ENCODE measurements around the gene PUS7L.
"Not testable (repeated sequence)": the region's sequence is repeated elsewhere in the genome, so short reads cannot be mapped to it uniquely, and the experiment has no call there.

Gene PUS7L

DNA sequence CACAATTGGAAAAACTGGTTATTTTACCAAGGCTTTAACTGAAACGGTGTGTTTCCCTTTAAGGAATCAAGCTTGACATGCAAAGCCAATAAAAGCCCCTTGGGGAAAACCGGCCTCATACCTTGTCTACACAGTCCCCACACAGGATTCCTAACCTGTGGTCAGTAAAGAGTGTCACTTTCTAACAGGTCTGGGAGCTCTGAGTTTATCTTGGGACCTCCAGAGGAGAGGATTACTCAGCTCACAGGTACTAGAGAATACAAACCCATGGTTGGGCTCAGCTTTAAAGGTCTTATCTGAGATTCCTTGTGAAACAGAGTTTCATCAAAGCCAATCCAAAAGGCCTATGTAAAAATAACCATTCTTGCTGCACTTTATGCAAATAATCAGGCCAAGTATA lies 54.8 kb downstream of the PUS7L start:
- H3K4me3 ChIP-seq (ENCODE audit: control insufficient read depth in 1 of 7, extremely low read depth in 1 of 7, insufficient read depth in 4 of 7, low read depth in 2 of 7, low read length in 6 of 7); DNase-seq; H3K27me3 ChIP-seq (replicated peaks in 2 of 5; ENCODE audit: control insufficient read depth in 4 of 5, insufficient read depth in 5 of 5, low read length in 4 of 5); H3K36me3 ChIP-seq (ENCODE audit: control insufficient read depth in 4 of 4, insufficient read depth in 4 of 4, low read length in 3 of 4); CTCF ChIA-PET; H3K27ac ChIP-seq (ENCODE audit: insufficient read depth in 1 of 2, low read depth in 1 of 2, low read length in 2 of 2, poor library complexity in 1 of 2, severe bottlenecking in 2 of 2); H3K4me1 ChIP-seq (ENCODE audit: control extremely low read depth in 1 of 4, control insufficient read depth in 4 of 4, insufficient read depth in 4 of 4, low read length in 3 of 4); POLR2A ChIA-PET: not testable (repeated sequence)
- H3K9me3 ChIP-seq (ENCODE audit: control extremely low read depth in 1 of 5, control insufficient read depth in 4 of 5, insufficient read depth in 2 of 5, low read depth in 1 of 5, low read length in 4 of 5): peaks cover 0 to 10% (median 0%) of the 10 kb centered on the region in 5 experiments
- WGBS (ENCODE audit: insufficient coverage): 100% methylated on average over 2 of the region's 2 CpGs

DNA sequence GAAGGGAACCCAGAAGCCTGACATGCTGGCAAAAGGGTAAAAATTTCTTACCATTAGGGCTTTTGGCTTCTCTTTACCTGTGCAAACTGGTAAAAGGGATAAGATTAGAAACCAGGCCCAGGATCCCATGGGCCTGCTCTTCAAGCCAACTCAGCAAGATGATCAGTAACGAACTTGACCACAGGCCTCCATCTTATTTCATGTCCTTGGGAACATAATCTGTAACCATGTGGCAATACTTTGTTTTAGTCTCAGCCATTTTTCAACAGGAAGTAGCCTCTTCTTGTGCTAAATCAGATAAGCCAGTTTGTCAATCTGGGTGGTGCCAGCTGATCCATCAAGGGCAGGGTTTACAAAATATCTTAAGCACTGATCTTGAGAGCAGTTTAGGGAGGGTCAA lies 57.4 kb downstream of the PUS7L start:
- H3K36me3 ChIP-seq (ENCODE audit: control insufficient read depth in 4 of 4, insufficient read depth in 4 of 4, low read length in 3 of 4); H3K4me3 ChIP-seq (ENCODE audit: control insufficient read depth in 1 of 7, extremely low read depth in 1 of 7, insufficient read depth in 4 of 7, low read depth in 2 of 7, low read length in 6 of 7); H3K9me3 ChIP-seq (ENCODE audit: control extremely low read depth in 1 of 5, control insufficient read depth in 4 of 5, insufficient read depth in 2 of 5, low read depth in 1 of 5, low read length in 4 of 5); POLR2A ChIA-PET; H3K27me3 ChIP-seq (replicated peaks in 2 of 5; ENCODE audit: control insufficient read depth in 4 of 5, insufficient read depth in 5 of 5, low read length in 4 of 5); CTCF ChIA-PET; H3K27ac ChIP-seq (ENCODE audit: insufficient read depth in 1 of 2, low read depth in 1 of 2, low read length in 2 of 2, poor library complexity in 1 of 2, severe bottlenecking in 2 of 2); H3K4me1 ChIP-seq (ENCODE audit: control extremely low read depth in 1 of 4, control insufficient read depth in 4 of 4, insufficient read depth in 4 of 4, low read length in 3 of 4): not testable (repeated sequence)
- 91% methylated on average over 1 of the region's 1 CpG for WGBS (ENCODE audit: insufficient coverage)
- DNase-seq: peak in 1 of 3 donors; percentile 2

DNA sequence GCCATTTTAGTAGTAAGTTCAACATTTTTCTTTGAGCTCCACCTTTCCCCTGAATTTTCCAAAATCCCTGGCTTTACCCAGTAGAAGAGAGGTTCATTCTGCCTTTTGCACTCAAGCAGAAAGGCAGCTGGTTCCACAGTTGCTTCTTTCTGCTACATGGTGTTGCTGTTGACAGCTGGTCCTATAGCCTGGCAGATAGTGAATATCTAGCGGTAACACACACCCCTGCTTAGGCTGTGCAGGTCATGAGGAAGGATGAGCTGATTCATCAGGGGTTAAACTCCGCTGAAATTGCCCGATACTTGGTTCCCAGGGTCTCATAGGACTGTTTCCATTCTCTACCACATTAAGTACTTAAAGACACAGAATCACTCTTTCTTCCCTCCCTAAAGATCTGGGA lies 62.4 kb downstream of the PUS7L start:
- no peak overlapping the region for H3K4me3 ChIP-seq (ENCODE audit: control insufficient read depth in 1 of 7, extremely low read depth in 1 of 7, insufficient read depth in 4 of 7, low read depth in 2 of 7, low read length in 6 of 7)
- no peaks in the 10 kb centered on the region for H3K9me3 ChIP-seq (ENCODE audit: control extremely low read depth in 1 of 5, control insufficient read depth in 4 of 5, insufficient read depth in 2 of 5, low read depth in 1 of 5, low read length in 4 of 5)
- no peaks in the 10 kb centered on the region for H3K36me3 ChIP-seq (ENCODE audit: control insufficient read depth in 4 of 4, insufficient read depth in 4 of 4, low read length in 3 of 4)
- CTCF ChIA-PET: interaction anchor here (0.6 kb wide), 1 partner anchor 1308 kb away, joined by 3 read pairs; no protein-coding TSS in a partner anchor
- H3K27ac ChIP-seq (ENCODE audit: insufficient read depth in 1 of 2, low read depth in 1 of 2, low read length in 2 of 2, poor library complexity in 1 of 2, severe bottlenecking in 2 of 2): no peak overlapping the region
- no peaks in the 10 kb centered on the region for H3K27me3 ChIP-seq (replicated peaks in 2 of 5; ENCODE audit: control insufficient read depth in 4 of 5, insufficient read depth in 5 of 5, low read length in 4 of 5)
- DNase-seq: no peak
- 100% methylated on average over 1 of the region's 3 CpGs for WGBS (ENCODE audit: insufficient coverage)
- peaks cover 0 to 8% (median 4%) of the 10 kb centered on the region in 4 experiments for H3K4me1 ChIP-seq (ENCODE audit: control extremely low read depth in 1 of 4, control insufficient read depth in 4 of 4, insufficient read depth in 4 of 4, low read length in 3 of 4)
- POLR2A ChIA-PET: no interaction called here

DNA sequence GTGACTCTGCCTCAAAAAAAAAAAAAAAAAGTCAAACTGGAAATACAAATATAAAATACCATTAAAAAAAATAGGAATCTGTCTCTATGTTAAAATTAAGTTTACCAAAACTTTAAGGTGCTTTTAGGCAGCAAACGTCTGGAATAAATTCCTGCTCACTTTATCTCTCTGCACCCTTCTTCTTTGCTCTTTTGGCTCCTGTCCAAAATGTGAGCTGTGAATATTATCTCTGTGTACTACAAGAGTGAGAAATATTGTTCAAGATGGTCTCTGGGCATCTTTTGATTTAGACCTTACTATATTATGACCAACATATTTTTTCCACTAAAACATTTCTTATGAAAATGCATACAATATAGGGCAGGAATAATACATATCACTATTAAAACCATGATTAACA lies 63.7 kb downstream of the PUS7L start:
- H3K36me3 ChIP-seq (ENCODE audit: control insufficient read depth in 4 of 4, insufficient read depth in 4 of 4, low read length in 3 of 4): no peaks in the 10 kb centered on the region
- no peak overlapping the region for H3K4me3 ChIP-seq (ENCODE audit: control insufficient read depth in 1 of 7, extremely low read depth in 1 of 7, insufficient read depth in 4 of 7, low read depth in 2 of 7, low read length in 6 of 7)
- no peaks in the 10 kb centered on the region for H3K9me3 ChIP-seq (ENCODE audit: control extremely low read depth in 1 of 5, control insufficient read depth in 4 of 5, insufficient read depth in 2 of 5, low read depth in 1 of 5, low read length in 4 of 5)
- CTCF ChIA-PET: no interaction called here
- POLR2A ChIA-PET: no interaction called here
- no peak overlapping the region for H3K27ac ChIP-seq (ENCODE audit: insufficient read depth in 1 of 2, low read depth in 1 of 2, low read length in 2 of 2, poor library complexity in 1 of 2, severe bottlenecking in 2 of 2)
- DNase-seq: no peak
- 100% methylated on average over 1 of the region's 1 CpG for WGBS (ENCODE audit: insufficient coverage)
- peaks cover 0 to 8% (median 4%) of the 10 kb centered on the region in 4 experiments for H3K4me1 ChIP-seq (ENCODE audit: control extremely low read depth in 1 of 4, control insufficient read depth in 4 of 4, insufficient read depth in 4 of 4, low read length in 3 of 4)
- H3K27me3 ChIP-seq (replicated peaks in 2 of 5; ENCODE audit: control insufficient read depth in 4 of 5, insufficient read depth in 5 of 5, low read length in 4 of 5): no peaks in the 10 kb centered on the region

DNA sequence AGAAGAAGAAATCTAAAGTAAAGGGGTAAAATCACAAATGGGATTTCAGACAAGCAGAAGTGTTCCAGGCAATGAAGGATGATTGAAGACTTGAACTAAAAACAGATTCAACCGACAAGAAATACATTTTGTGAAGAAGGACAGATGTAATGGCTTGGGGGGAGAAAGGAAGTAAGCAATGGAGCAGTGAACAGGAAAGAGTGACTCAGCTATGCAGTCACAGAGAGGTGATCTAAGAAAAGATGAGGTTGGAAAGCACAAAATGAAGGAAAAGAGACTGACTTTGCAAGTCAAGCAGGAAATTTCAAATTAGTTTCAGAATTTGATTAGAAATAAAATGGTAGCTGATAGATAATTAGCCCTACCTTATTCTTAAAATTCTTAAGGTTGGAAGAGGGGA lies 66.5 kb downstream of the PUS7L start:
- peaks cover 0 to 8% (median 4%) of the 10 kb centered on the region in 4 experiments for H3K4me1 ChIP-seq (ENCODE audit: control extremely low read depth in 1 of 4, control insufficient read depth in 4 of 4, insufficient read depth in 4 of 4, low read length in 3 of 4)
- H3K36me3 ChIP-seq (ENCODE audit: control insufficient read depth in 4 of 4, insufficient read depth in 4 of 4, low read length in 3 of 4): no peaks in the 10 kb centered on the region
- H3K27me3 ChIP-seq (replicated peaks in 2 of 5; ENCODE audit: control insufficient read depth in 4 of 5, insufficient read depth in 5 of 5, low read length in 4 of 5): no peaks in the 10 kb centered on the region
- DNase-seq: peak in 2 of 3 donors; percentile 49 to 63
- H3K4me3 ChIP-seq (ENCODE audit: control insufficient read depth in 1 of 7, extremely low read depth in 1 of 7, insufficient read depth in 4 of 7, low read depth in 2 of 7, low read length in 6 of 7): no peak overlapping the region
- WGBS (ENCODE audit: insufficient coverage): 0% methylated on average over 1 of the region's 1 CpG
- H3K27ac ChIP-seq (ENCODE audit: insufficient read depth in 1 of 2, low read depth in 1 of 2, low read length in 2 of 2, poor library complexity in 1 of 2, severe bottlenecking in 2 of 2): no peak overlapping the region
- CTCF ChIA-PET: no interaction called here
- H3K9me3 ChIP-seq (ENCODE audit: control extremely low read depth in 1 of 5, control insufficient read depth in 4 of 5, insufficient read depth in 2 of 5, low read depth in 1 of 5, low read length in 4 of 5): no peaks in the 10 kb centered on the region
- POLR2A ChIA-PET: no interaction called here

DNA sequence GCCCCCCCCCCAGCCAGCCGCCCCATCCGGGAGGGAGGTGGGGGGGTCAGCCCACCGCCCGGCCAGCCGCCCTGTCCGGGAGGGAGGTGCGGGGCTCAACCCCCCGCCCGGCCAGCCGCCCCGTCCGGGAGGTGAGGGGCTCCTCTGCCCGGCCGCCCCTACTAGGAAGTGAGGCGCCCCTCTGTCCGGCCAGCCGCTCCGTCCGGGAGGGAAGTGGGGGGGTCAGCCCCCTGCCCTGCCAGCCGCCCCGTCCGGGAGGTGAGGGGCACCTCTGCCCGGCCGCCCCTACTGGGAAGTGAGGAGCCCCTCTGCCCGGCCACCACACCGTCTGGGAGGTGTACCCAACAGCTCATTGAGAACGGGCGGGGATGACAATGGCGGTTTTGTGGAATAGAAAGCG lies 73.1 kb downstream of the PUS7L start:
- H3K27me3 ChIP-seq (replicated peaks in 2 of 5; ENCODE audit: control insufficient read depth in 4 of 5, insufficient read depth in 5 of 5, low read length in 4 of 5); H3K36me3 ChIP-seq (ENCODE audit: control insufficient read depth in 4 of 4, insufficient read depth in 4 of 4, low read length in 3 of 4); DNase-seq; H3K27ac ChIP-seq (ENCODE audit: insufficient read depth in 1 of 2, low read depth in 1 of 2, low read length in 2 of 2, poor library complexity in 1 of 2, severe bottlenecking in 2 of 2); H3K4me3 ChIP-seq (ENCODE audit: control insufficient read depth in 1 of 7, extremely low read depth in 1 of 7, insufficient read depth in 4 of 7, low read depth in 2 of 7, low read length in 6 of 7); H3K9me3 ChIP-seq (ENCODE audit: control extremely low read depth in 1 of 5, control insufficient read depth in 4 of 5, insufficient read depth in 2 of 5, low read depth in 1 of 5, low read length in 4 of 5); CTCF ChIA-PET; H3K4me1 ChIP-seq (ENCODE audit: control extremely low read depth in 1 of 4, control insufficient read depth in 4 of 4, insufficient read depth in 4 of 4, low read length in 3 of 4); POLR2A ChIA-PET: not testable (repeated sequence)
- 100% methylated on average over 2 of the region's 30 CpGs for WGBS (ENCODE audit: insufficient coverage)

DNA sequence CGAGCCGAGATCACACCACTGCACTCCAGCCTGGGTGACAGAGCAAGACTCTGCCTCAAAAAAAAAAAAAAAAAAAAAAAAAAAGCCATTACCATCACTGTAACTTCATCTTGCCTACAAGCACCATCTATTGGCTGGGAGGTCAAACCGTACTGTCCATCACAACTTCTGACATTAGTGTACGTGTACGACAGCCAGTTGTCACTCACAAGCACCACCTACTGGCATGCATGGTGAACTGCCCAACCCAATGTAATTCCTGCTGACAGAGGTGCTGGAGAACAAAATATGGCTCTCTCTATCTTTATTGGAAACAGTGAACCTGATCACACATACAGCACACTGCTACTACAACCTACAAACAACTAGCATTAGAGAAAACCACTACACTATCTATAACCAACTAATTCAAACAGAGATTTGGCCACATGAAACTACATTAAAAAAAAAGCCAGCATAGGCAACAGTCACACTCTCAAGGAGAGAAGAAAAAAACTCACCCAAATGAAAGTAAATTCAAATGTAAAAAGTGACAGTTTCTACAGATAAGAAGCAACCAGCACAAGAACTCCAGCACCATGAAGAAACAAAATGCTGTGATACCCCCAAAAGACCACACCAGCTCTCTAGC lies 82.3 kb downstream of the PUS7L start:
- Histone ChIP-seq H3K4me3 (ENCODE audit: control insufficient read depth in 1 of 7, extremely low read depth in 1 of 7, insufficient read depth in 4 of 7, low read depth in 2 of 7, low read length in 6 of 7) (no peak overlapping the region), H3K9me3 (ENCODE audit: control extremely low read depth in 1 of 5, control insufficient read depth in 4 of 5, insufficient read depth in 2 of 5, low read depth in 1 of 5, low read length in 4 of 5) (no peaks in the 10 kb centered on the region), H3K27ac (ENCODE audit: insufficient read depth in 1 of 2, low read depth in 1 of 2, low read length in 2 of 2, poor library complexity in 1 of 2, severe bottlenecking in 2 of 2) (no peak overlapping the region), H3K36me3 (ENCODE audit: control insufficient read depth in 4 of 4, insufficient read depth in 4 of 4, low read length in 3 of 4) (no peaks in the 10 kb centered on the region), H3K27me3 (replicated peaks in 2 of 5; ENCODE audit: control insufficient read depth in 4 of 5, insufficient read depth in 5 of 5, low read length in 4 of 5) (peaks cover 0 to 5% (median 0%) of the 10 kb centered on the region in 5 experiments), H3K4me1 (ENCODE audit: control extremely low read depth in 1 of 4, control insufficient read depth in 4 of 4, insufficient read depth in 4 of 4, low read length in 3 of 4) (no peaks in the 10 kb centered on the region)
- ChIA-PET POLR2A (no interaction called here), CTCF (no interaction called here)
- 47% methylated on average over 2 of the region's 5 CpGs for WGBS (ENCODE audit: insufficient coverage)
- peak in 2 of 3 donors; percentile 14 to 18 for DNase-seq

Measured in common myeloid progenitor, CD34-positive (primary cell).